GM18870 (cell line): Measurements from ENCODE around the gene DRD1.
"Not testable (repeated sequence)": the region's sequence is repeated elsewhere in the genome, so short reads cannot be mapped to it uniquely, and the experiment has no call there.

ENCODE experiments used
- ATAC-seq: cut with Tn5 transposase; IDR thresholded peaks from one replicate; pipeline ENCODE4 v1.9.1; 2021; ENCODE audit warnings: moderate library complexity; ENCODE audit not compliant: unreplicated experiment

The DRD1 gene

DNA sequence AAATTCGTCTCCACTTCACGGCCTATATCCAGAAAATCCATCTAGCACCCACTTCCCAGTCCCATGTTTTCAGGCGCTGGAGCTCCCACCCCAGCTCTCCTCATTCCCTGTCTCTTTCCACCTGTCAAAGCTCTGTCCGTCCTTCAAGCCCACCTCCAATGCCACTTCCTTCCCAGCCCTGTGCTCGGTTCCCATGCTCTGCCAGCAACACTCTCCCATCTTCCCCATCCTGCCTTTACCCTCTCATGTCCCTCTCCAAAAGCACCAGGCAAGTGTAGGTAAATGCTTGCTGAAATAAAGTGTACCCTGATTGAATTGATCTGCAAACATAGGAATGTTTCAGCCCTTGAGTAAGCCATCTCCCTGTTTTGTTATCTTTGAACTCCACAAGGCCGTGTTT is 9.2 kb downstream of the DRD1 start:
- ATAC-seq, result no peak

DNA sequence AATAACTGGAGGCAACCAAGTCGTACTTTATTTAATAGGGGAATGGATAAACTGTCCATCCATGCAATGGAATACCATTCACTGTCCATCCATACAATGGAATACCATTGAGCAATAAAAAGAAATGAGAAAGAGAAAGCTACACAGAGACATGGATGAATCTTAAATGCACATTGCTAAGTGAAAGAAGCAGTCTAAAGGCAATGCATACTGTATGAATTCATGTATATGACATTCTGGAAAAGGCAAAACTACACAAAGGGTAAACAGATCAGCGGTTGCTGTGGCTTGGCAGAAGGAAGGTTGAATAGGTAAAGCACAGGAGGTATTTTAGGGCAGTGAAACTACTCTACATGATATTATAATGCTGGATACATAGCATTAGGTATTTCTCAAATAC is 16.2 kb downstream of the DRD1 start:
- ATAC-seq, result no peak

DNA sequence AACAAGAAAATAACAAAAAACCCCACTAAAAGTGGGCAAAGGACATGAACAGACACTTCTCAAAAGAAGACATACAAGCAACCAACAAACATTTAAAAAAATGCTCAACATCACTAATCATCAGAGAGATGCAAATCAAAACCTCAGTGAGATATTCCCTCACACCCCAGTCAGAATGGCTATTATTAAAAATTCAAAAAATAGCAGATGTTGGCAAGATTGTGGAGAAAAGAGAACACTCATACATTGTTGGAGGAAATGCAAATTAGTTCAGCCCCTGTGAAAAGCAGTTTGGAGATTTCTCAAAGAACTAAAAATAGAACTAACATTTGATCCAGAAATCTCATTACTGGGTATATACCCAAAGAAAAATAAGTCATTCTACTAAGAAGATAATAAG is 19.4 kb downstream of the DRD1 start:
- ATAC-seq, result not testable (repeated sequence)

- ATAC-seq, result no peak
Measured at GRCh38 chr5:175422058-175422457, 21.9 kb downstream of the DRD1 start.

- ATAC-seq, result no peak
Measured at GRCh38 chr5:175420383-175420782, 23.6 kb downstream of the DRD1 start.

- no peak for ATAC-seq
Measured at GRCh38 chr5:175418251-175418650, 25.7 kb downstream of the DRD1 start.

DNA sequence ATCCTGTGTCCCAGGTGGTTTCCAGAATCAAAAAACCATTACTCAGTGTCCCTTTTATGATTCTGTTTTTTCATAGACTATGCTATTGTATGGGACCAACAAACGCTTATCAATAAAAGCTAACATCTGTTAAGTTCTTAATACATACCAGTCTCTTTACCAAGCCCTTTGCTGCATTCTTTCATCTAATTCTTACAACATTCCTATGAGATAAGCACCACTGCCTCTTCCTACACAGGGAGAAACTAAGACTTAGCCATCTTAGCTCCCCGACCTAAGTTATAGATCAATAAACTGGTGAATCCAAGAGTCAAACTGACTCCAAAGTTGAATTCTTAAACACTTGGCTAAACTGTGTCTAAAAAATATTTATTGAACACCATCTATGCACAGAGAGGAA is 26.6 kb downstream of the DRD1 start:
- ATAC-seq, result no peak

GRCh38 chr5:175415303-175415702 is 28.7 kb downstream of the DRD1 start:
- no peak for ATAC-seq

DNA sequence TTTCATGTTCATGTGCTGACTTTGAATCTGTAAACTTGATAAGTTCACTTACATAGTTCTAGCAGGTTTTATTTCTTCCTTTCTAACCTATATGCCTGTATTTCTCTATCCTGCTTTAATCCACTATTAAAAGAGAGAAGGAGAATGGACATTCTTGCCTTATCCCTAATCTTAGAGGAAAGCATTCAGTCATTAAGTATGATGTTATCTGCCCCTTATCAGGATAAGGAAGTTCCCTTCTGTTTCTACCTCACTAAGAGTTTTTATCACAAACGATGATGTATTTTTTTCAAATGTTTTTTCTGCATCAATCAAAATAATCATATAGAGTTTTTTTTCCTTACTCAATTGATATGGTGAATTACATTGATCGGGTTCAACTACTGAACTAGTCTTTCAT is 33.1 kb downstream of the DRD1 start:
- no peak for ATAC-seq

DNA sequence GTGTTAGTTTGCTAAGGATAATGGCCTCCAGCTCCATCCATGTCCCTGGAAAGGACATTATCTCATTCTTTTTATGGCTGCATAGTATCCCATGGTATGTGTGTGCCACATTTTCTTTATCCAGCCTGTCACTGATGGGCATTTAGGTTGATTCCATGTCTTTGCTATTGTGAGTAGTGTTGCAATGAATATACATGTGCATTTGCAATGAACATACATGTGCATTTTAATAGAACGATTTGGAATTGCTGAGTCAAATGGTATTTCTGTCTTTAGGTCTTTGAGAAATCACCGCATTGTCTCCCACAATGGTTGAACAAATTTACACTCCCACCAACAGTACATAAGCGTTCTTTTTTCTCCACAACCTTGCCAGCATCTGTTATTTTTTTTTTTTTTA is 37.7 kb downstream of the DRD1 start:
- ATAC-seq, result no peak

DNA sequence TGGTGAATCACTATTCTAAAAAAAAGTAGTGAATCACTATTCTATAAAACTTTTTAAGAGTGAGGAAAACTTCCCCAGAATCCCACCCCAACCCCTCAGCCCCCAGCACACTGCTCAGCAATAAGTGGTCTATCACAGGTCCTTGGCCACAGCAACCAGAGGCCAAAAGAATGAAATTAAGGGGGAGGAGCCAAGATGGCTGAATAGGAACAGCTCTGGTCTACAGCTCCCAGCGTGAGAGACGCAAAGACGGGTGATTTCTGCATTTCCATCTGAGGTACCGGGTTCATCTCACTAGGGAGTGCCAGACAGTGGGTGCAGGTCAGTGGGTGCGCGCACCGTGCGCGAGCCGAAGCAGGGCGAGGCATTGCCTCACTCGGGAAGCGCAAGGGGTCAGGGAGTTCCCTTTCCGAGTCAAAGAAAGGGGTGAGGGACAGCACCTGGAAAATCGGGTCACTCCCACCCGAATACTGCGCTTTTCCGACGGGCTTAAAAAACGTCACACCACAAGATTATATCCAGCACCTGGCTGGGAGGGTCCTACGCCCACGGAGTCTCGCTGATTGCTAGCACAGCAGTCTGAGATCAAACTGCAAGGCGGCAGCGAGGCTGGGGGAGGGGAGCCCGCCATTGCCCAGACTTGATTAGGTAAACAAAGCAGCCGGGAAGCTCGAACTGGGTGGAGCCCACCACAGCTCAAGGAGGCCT is 46.2 kb downstream of the DRD1 start:
- ATAC-seq, result not testable (repeated sequence)

GRCh38 chr5:175395430-175395829 is 48.6 kb downstream of the DRD1 start:
- ATAC-seq, result not testable (repeated sequence)

DNA sequence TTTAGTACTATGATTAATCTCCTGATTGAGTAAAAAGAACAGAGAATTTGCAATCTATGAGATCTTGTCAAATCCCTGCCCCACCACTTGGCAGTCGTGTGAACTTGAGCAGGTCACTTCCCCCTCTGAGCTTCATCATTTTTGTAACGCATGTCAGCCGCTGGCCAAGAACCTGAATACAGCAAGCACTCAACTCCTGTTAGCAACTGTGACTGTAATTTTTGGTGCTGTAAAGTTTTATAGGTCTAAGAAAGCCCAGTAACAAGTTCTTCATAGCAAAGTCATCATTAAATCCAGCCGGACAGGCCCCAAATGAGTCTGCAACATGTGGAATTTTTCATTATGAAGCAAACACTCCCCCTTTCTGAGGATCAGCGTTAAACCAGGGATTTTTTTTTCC is 49.4 kb downstream of the DRD1 start:
- no peak for ATAC-seq

GRCh38 chr5:175393897-175394296 is 50.1 kb downstream of the DRD1 start:
- ATAC-seq, result no peak

DNA sequence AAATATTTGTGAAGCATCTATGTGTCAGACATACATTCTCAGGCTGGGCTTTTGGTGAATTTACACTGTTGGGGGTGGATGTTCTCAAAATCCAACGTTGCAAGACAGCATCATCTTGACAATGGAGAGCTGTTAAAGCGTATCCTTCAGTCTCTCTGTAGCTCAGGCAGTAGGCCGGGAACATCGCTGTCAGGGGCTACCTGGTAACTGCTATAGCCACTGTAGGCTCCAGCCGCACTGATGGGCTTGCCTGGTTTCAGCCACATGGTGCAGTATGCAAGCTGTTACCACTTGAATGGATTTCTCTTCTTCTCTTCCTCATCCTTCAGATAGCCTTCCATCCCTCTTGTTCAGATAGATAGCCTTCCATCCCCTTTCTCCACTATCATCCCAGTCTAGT is 51.7 kb downstream of the DRD1 start:
- ATAC-seq, result no peak

DNA sequence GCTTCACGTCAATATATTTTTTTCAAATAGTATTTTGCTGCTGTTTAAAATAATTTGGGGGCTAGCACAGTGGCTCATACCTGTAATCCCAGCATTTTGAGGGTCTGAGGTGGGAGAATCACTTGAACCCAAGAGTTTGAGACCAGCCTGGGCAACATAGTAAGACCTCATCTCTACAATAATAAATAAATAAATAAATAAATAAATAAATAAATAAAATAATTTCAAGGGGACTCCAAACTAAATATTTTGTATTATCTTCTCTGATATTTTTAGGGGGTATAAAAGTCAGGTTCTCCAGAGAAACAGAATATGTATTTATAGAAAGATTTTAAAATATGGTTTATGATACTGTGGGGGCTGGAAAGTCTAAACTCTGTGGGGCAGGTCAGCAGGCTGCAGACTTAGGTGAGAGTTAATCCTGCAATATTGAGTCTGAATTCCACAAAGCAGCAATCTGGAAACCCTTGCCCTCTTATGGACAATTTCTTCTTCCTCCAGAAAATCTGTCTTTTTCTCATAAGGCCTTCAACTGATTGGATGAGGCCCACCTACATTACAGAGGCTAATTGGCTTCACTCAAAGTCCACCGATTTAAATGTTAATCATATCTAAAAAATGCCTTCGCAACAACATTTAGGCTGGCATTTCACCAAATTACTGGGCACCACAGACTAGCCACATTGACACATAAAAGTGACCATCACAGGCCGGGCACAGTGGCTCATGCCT is 53.5 kb downstream of the DRD1 start:
- no peak for ATAC-seq
